ENCODE data around the gene SVIL. TPM values are rescaled to one million over a fixed set of nuclear protein-coding genes. Genes with fewer than 3 reads are reported as not detected.

The SVIL gene
- total and polyA plus RNA-seq, 2 of the 13 experiments (the other 11 are each of a cell fraction or from before 2014, with no cell fraction given) = 3.9 to 12.1 TPM

DNA sequence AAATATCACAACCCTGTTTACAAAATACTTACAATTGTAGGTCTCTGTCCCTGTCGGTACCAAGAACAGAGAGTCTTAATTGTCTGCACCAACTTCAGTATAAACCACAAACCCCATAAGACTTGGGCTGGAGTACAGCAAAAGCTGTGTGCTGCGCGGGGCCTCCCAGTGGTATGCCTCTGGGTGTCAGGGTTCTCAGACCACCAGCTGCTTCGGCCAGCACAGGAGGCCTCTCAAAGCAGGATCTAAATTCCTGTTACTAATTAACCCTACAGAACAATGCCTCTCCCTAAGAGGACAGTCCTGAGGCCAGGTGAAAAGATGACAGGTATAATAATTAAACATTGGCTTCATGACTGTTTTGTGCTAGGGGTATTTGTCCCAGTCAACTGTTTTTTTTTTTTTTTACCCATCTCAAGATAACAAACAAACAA lies 957 bp upstream of the SVIL start (continued):
- no peak for TF ChIP-seq SMAD9 (CRISPR knock-in tag; IDR thresholded peaks at IDR 0.05)
- no peak for TF ChIP-seq MTF2 (CRISPR knock-in tag; IDR thresholded peaks at IDR 0.05; ENCODE audit: borderline replicate concordance)
- TF ChIP-seq, protein P1, sequence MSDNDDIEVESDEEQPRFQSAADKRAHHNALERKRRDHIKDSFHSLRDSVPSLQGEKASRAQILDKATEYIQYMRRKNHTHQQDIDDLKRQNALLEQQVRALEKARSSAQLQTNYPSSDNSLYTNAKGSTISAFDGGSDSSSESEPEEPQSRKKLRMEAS (IDR thresholded peaks at IDR 0.05) = no peak
- no peak for TF ChIP-seq ZNF143 (CRISPR knock-in tag; IDR thresholded peaks at IDR 0.05)
- no peak for TF ChIP-seq ZNF644 (CRISPR knock-in tag; IDR thresholded peaks at IDR 0.05; ENCODE audit: low read depth)
- no peak for TF ChIP-seq KLF6 (CRISPR knock-in tag; IDR thresholded peaks at IDR 0.05)
- TF ChIP-seq MED1 (CRISPR knock-in tag; IDR thresholded peaks at IDR 0.05) = peak; percentile 42; the same call in 1 of the 2 replicates
- no peak for TF ChIP-seq GABPB1 (CRISPR knock-in tag; IDR thresholded peaks at IDR 0.05)
- no peak for TF ChIP-seq RELA (CRISPR knock-in tag; IDR thresholded peaks at IDR 0.05)
- TF ChIP-seq SRF (IDR thresholded peaks at IDR 0.05; ENCODE audit: low read depth, low read length) = no peak
- TF ChIP-seq, protein P2, sequence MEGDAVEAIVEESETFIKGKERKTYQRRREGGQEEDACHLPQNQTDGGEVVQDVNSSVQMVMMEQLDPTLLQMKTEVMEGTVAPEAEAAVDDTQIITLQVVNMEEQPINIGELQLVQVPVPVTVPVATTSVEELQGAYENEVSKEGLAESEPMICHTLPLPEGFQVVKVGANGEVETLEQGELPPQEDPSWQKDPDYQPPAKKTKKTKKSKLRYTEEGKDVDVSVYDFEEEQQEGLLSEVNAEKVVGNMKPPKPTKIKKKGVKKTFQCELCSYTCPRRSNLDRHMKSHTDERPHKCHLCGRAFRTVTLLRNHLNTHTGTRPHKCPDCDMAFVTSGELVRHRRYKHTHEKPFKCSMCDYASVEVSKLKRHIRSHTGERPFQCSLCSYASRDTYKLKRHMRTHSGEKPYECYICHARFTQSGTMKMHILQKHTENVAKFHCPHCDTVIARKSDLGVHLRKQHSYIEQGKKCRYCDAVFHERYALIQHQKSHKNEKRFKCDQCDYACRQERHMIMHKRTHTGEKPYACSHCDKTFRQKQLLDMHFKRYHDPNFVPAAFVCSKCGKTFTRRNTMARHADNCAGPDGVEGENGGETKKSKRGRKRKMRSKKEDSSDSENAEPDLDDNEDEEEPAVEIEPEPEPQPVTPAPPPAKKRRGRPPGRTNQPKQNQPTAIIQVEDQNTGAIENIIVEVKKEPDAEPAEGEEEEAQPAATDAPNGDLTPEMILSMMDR (CRISPR knock-in tag; IDR thresholded peaks at IDR 0.05) = peak; percentile 48
- TF ChIP-seq ZNF773 (CRISPR knock-in tag; IDR thresholded peaks at IDR 0.05; ENCODE audit: borderline replicate concordance) = no peak
- TF ChIP-seq, protein P3, sequence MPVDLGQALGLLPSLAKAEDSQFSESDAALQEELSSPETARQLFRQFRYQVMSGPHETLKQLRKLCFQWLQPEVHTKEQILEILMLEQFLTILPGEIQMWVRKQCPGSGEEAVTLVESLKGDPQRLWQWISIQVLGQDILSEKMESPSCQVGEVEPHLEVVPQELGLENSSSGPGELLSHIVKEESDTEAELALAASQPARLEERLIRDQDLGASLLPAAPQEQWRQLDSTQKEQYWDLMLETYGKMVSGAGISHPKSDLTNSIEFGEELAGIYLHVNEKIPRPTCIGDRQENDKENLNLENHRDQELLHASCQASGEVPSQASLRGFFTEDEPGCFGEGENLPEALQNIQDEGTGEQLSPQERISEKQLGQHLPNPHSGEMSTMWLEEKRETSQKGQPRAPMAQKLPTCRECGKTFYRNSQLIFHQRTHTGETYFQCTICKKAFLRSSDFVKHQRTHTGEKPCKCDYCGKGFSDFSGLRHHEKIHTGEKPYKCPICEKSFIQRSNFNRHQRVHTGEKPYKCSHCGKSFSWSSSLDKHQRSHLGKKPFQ (CRISPR knock-in tag; IDR thresholded peaks at IDR 0.05; ENCODE audit: insufficient replicate concordance) = no peak
- TF ChIP-seq, protein P4, sequence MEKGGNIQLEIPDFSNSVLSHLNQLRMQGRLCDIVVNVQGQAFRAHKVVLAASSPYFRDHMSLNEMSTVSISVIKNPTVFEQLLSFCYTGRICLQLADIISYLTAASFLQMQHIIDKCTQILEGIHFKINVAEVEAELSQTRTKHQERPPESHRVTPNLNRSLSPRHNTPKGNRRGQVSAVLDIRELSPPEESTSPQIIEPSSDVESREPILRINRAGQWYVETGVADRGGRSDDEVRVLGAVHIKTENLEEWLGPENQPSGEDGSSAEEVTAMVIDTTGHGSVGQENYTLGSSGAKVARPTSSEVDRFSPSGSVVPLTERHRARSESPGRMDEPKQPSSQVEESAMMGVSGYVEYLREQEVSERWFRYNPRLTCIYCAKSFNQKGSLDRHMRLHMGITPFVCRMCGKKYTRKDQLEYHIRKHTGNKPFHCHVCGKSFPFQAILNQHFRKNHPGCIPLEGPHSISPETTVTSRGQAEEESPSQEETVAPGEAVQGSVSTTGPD (CRISPR knock-in tag; IDR thresholded peaks at IDR 0.05) = 0 out of 2 replicates have a peak, but pooled peaks have one; percentile 44
- no peak for TF ChIP-seq ZNF484 (CRISPR knock-in tag; IDR thresholded peaks at IDR 0.05; ENCODE audit: borderline replicate concordance, low read depth)
- TF ChIP-seq, protein P5, sequence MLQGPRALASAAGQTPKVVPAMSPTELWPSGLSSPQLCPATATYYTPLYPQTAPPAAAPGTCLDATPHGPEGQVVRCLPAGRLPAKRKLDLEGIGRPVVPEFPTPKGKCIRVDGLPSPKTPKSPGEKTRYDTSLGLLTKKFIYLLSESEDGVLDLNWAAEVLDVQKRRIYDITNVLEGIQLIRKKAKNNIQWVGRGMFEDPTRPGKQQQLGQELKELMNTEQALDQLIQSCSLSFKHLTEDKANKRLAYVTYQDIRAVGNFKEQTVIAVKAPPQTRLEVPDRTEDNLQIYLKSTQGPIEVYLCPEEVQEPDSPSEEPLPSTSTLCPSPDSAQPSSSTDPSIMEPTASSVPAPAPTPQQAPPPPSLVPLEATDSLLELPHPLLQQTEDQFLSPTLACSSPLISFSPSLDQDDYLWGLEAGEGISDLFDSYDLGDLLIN (CRISPR knock-in tag; IDR thresholded peaks at IDR 0.05; ENCODE audit: borderline replicate concordance) = no peak
- TF ChIP-seq MED8 (CRISPR knock-in tag; IDR thresholded peaks at IDR 0.05; ENCODE audit: insufficient replicate concordance) = no peak
- TF ChIP-seq THYN1 (CRISPR knock-in tag; IDR thresholded peaks at IDR 0.05; ENCODE audit: borderline replicate concordance, low read depth) = no peak
- TF ChIP-seq GLI4 (CRISPR knock-in tag; IDR thresholded peaks at IDR 0.05; ENCODE audit: borderline replicate concordance) = no peak
- TF ChIP-seq FOXJ3 (CRISPR knock-in tag; IDR thresholded peaks at IDR 0.05; ENCODE audit: borderline replicate concordance) = 0 out of 2 replicates have a peak, but pooled peaks have one; percentile 22
- no peak for TF ChIP-seq CHCHD3 (CRISPR knock-in tag; IDR thresholded peaks at IDR 0.05)
- TF ChIP-seq MBNL3 (CRISPR knock-in tag; conservative IDR thresholded peaks at IDR 0.05) = no peak
- TF ChIP-seq AKAP8 (CRISPR knock-in tag; IDR thresholded peaks at IDR 0.05) = no peak
- no peak for TF ChIP-seq NCOR1 (IDR thresholded peaks at IDR 0.05; ENCODE audit: borderline replicate concordance, low read length)
- TF ChIP-seq ELF4 (CRISPR knock-in tag; IDR thresholded peaks at IDR 0.05; ENCODE audit: borderline replicate concordance) = no peak
- no peak for TF ChIP-seq ARNT (IDR thresholded peaks at IDR 0.05)
- TF ChIP-seq KDM3A (CRISPR knock-in tag; IDR thresholded peaks at IDR 0.05; ENCODE audit: low read depth) = no peak
